Measurements from ENCODE around the gene SH3RF3. TPM values are rescaled to one million over a fixed set of nuclear protein-coding genes. Genes with fewer than 3 reads are reported as not detected.

Gene SH3RF3
- total and polyA plus RNA-seq, 2 donors (not counting 1 experiment from before 2014, with no cell fraction given) = 8.3 to 10.1 TPM

- Histone ChIP-seq H3K4me2 (ENCODE audit: extremely low read depth, insufficient read depth, low read length) (peak overlapping the region; percentile 84), H3K4me3 (replicated peaks in 1 of 4; ENCODE audit: control extremely low read depth in 1 of 4, insufficient read depth in 1 of 4, low read depth in 3 of 4, low read length in 4 of 4) (peak overlapping the region; percentile 39 to 83 (median 56)), H4K20me1 (ENCODE audit: control insufficient read depth, extremely low read depth, insufficient read depth, low read length) (peaks cover 5% of the 10 kb centered on the region), H3K4me1 (ENCODE audit: control insufficient read depth, extremely low read depth, insufficient read depth, low read length) (peaks cover 8% of the 10 kb centered on the region), H3K27ac (ENCODE audit: insufficient read depth, low read length) (no peak overlapping the region), H2AFZ (ENCODE audit: low read length) (no peak overlapping the region), H3K9ac (ENCODE audit: insufficient read depth, low read length) (no peak overlapping the region), H3K36me3 (ENCODE audit: control insufficient read depth, insufficient read depth, low read length) (no peaks in the 10 kb centered on the region), H3K9me3 (ENCODE audit: control insufficient read depth, insufficient read depth, low read depth, low read length) (no peaks in the 10 kb centered on the region), H3K79me2 (ENCODE audit: control insufficient read depth, insufficient read depth, low read length) (peaks cover 80% of the 10 kb centered on the region), H3K27me3 (ENCODE audit: control insufficient read depth, insufficient read depth, low read length) (no peaks in the 10 kb centered on the region)
- DNase-seq (ENCODE audit: low read depth in 2 of 2) = peak in 1 of 2 donors; percentile 59
- TF ChIP-seq EZH2 (IDR thresholded peaks at IDR 0.05; ENCODE audit: low read length, missing control alignments) = no peak
- TF ChIP-seq CTCF (conservative IDR thresholded peaks at IDR 0.05 in 1 of 2, IDR thresholded peaks at IDR 0.05 in 1 of 2; ENCODE audit: low read depth in 1 of 2, low read length in 2 of 2) = no peak
Observed at GRCh38 chr2:109131777-109132176, 2.8 kb downstream of the SH3RF3 start.

GRCh38 chr2:109132626-109133025, 3.6 kb downstream of the SH3RF3 start:
- peaks cover 6% of the 10 kb centered on the region for H4K20me1 ChIP-seq (ENCODE audit: control insufficient read depth, extremely low read depth, insufficient read depth, low read length)
- H3K27me3 ChIP-seq (ENCODE audit: control insufficient read depth, insufficient read depth, low read length) = no peaks in the 10 kb centered on the region
- peaks cover 6% of the 10 kb centered on the region for H3K4me1 ChIP-seq (ENCODE audit: control insufficient read depth, extremely low read depth, insufficient read depth, low read length)
- no peaks in the 10 kb centered on the region for H3K9me3 ChIP-seq (ENCODE audit: control insufficient read depth, insufficient read depth, low read depth, low read length)
- no peak overlapping the region for H3K27ac ChIP-seq (ENCODE audit: insufficient read depth, low read length)
- TF ChIP-seq EZH2 (IDR thresholded peaks at IDR 0.05; ENCODE audit: low read length, missing control alignments) = no peak
- no peak for TF ChIP-seq CTCF (conservative IDR thresholded peaks at IDR 0.05 in 1 of 2, IDR thresholded peaks at IDR 0.05 in 1 of 2; ENCODE audit: low read depth in 1 of 2, low read length in 2 of 2)
- H3K9ac ChIP-seq (ENCODE audit: insufficient read depth, low read length) = no peak overlapping the region
- H3K36me3 ChIP-seq (ENCODE audit: control insufficient read depth, insufficient read depth, low read length) = no peaks in the 10 kb centered on the region
- H3K79me2 ChIP-seq (ENCODE audit: control insufficient read depth, insufficient read depth, low read length) = peaks cover 88% of the 10 kb centered on the region
- no peak overlapping the region for H2AFZ ChIP-seq (ENCODE audit: low read length)
- no peak for DNase-seq (ENCODE audit: low read depth in 2 of 2)
- no peak overlapping the region for H3K4me2 ChIP-seq (ENCODE audit: extremely low read depth, insufficient read depth, low read length)
- no peak overlapping the region for H3K4me3 ChIP-seq (replicated peaks in 1 of 4; ENCODE audit: control extremely low read depth in 1 of 4, insufficient read depth in 1 of 4, low read depth in 3 of 4, low read length in 4 of 4)

DNA sequence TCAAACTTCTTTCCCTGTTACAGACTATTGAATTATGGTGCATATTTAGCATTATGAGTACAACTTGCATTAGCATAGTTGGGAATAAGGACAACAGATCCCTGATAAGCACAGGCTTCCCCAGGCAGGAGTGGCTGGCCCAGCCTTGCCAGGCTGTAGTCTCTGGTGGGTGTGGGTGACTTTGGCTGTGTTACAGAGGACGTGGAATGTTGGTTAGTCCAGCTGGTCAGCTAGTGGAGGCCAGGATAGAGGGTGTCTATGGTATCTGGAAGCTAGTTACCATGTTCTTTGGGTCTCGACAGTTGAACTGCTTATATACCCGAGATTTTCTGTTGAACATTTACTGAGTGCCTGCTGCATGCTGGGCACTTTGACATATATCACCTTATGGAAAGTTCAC, 4.7 kb downstream of the SH3RF3 start:
- H3K9me3 ChIP-seq (ENCODE audit: control insufficient read depth, insufficient read depth, low read depth, low read length) = no peaks in the 10 kb centered on the region
- no peak overlapping the region for H3K9ac ChIP-seq (ENCODE audit: insufficient read depth, low read length)
- no peaks in the 10 kb centered on the region for H3K36me3 ChIP-seq (ENCODE audit: control insufficient read depth, insufficient read depth, low read length)
- peaks cover 6% of the 10 kb centered on the region for H3K4me1 ChIP-seq (ENCODE audit: control insufficient read depth, extremely low read depth, insufficient read depth, low read length)
- no peak overlapping the region for H2AFZ ChIP-seq (ENCODE audit: low read length)
- H3K27me3 ChIP-seq (ENCODE audit: control insufficient read depth, insufficient read depth, low read length) = no peaks in the 10 kb centered on the region
- no peak overlapping the region for H3K4me2 ChIP-seq (ENCODE audit: extremely low read depth, insufficient read depth, low read length)
- peaks cover 96% of the 10 kb centered on the region for H3K79me2 ChIP-seq (ENCODE audit: control insufficient read depth, insufficient read depth, low read length)
- no peak overlapping the region for H3K27ac ChIP-seq (ENCODE audit: insufficient read depth, low read length)
- peaks cover 6% of the 10 kb centered on the region for H4K20me1 ChIP-seq (ENCODE audit: control insufficient read depth, extremely low read depth, insufficient read depth, low read length)
- no peak for DNase-seq (ENCODE audit: low read depth in 2 of 2)
- no peak for TF ChIP-seq CTCF (conservative IDR thresholded peaks at IDR 0.05 in 1 of 2, IDR thresholded peaks at IDR 0.05 in 1 of 2; ENCODE audit: low read depth in 1 of 2, low read length in 2 of 2)
- no peak for TF ChIP-seq EZH2 (IDR thresholded peaks at IDR 0.05; ENCODE audit: low read length, missing control alignments)
- H3K4me3 ChIP-seq (replicated peaks in 1 of 4; ENCODE audit: control extremely low read depth in 1 of 4, insufficient read depth in 1 of 4, low read depth in 3 of 4, low read length in 4 of 4) = no peak overlapping the region

All from fibroblast of lung (primary cell).